Measurements from ENCODE around the gene CEP85. TPM values are rescaled to one million over a fixed set of nuclear protein-coding genes. Genes with fewer than 3 reads are reported as not detected.

Gene CEP85
- total and polyA plus RNA-seq, 9 of the 15 experiments (the other 6 are each of a cell fraction or from before 2014, with no cell fraction given), result 42.1 to 140 (median 92.6) TPM

DNA sequence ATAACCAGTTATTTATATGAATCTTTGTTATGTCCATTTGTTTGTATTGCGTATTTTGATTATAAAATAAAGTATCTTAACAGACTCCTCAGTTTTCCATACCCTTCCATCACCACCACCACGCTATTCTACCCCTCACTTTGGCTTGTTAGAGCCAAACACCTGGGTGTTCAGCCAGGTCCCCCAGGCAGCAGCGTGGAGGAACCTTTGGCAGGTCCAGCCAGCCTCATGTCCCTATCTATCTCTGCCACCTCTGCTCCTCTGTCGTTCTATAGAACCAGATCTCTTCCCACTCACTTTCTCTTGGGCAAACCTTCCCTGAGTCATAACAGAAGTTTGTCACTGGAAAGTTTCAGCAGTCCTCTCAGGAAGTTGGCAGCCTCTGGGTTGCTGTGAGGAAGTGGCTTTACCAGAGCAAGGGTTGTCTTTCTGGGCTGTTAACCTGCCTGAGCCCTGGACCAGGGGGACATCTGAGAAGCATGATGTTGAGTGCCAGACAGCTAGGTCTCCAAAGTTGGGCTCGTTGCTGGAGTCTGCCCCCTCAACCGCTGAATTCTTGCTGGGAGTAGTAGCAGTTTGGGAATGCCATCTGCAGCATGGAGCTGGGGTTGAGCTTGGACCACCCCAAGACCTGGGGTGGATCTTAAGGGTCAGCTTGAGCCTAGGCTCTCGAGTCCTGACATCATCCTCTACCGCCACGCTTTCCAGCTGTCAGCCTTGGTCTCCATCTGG is 44.9 kb downstream of the CEP85 start:
- Histone ChIP-seq H4K20me1 (replicated peaks; ENCODE audit: control insufficient read depth, insufficient read depth, low read length) (peaks cover 4% of the 10 kb centered on the region; the same call in 1 of the 2 replicates), H3K4me1 (replicated peaks in 1 of 2; ENCODE audit: control insufficient read depth in 2 of 2, insufficient read depth in 2 of 2, low read length in 2 of 2) (peaks cover 73 to 81% of the 10 kb centered on the region in 2 experiments), H3K9me1 (ENCODE audit: control insufficient read depth, insufficient read depth, low read length) (peaks cover 5% of the 10 kb centered on the region), H3K27ac (ENCODE audit: extremely low read depth, low read depth, low read length) (peak overlapping the region; percentile 81), H3K27me3 (ENCODE audit: control insufficient read depth in 2 of 2, insufficient read depth in 2 of 2, low read length in 2 of 2) (no peaks in the 10 kb centered on the region), H3K9ac (ENCODE audit: insufficient read depth in 1 of 2, low read depth in 2 of 2, low read length in 2 of 2) (peak overlapping the region; percentile 62 to 92), H2AFZ (ENCODE audit: low read depth, low read length) (peak overlapping the region; percentile 71; the same call in 1 of the 2 replicates), H3K4me3 (peak overlapping the region; percentile 47), H3K36me3 (ENCODE audit: control insufficient read depth, insufficient read depth, low read length) (peaks cover 87% of the 10 kb centered on the region), H3K4me2 (ENCODE audit: insufficient read depth, low read length) (peak overlapping the region; percentile 85), H3K79me2 (ENCODE audit: control insufficient read depth, insufficient read depth, low read length) (peaks cover 24% of the 10 kb centered on the region; the same call in 2 of the 3 replicates), H3K9me3 (replicated peaks; ENCODE audit: control insufficient read depth, insufficient read depth, low read depth, low read length) (no peaks in the 10 kb centered on the region)
- ChIA-PET CTCF (ENCODE audit: low intra/inter-chr PET ratio) (interaction anchor here (0.6 to 1.6 kb wide), 4 partner anchors 10 to 137 kb away, joined by 3 to 6 read pairs (median 3); no protein-coding TSS in a partner anchor), POLR2A (interaction anchor here (0.6 to 3.6 kb wide), 10 partner anchors 9 to 1279 kb away, joined by 3 to 12 read pairs (median 4); partner anchors contain the start of genes CEP85 and ZNF593)
- peak in 2 of 4 experiments; percentile 67 to 78 for DNase-seq (ENCODE audit: extremely low read depth in 1 of 4, low spot score in 3 of 4)
- no peak for FAIRE-seq
- BruUV-seq (replicated peaks), result no TSS peak
- intact Hi-C loops (cut with micrococcal nuclease) (no loop called here), in situ Hi-C loops (cut with MboI) (loop anchor here (5.0 kb wide), 1 partner anchor 113 kb away; no protein-coding TSS in a partner anchor)
- WGBS (ENCODE audit: insufficient coverage, low coverage, missing lambda C conversion rate), result 43% methylated on average over 9 of the region's 9 CpGs
- no peak; the same call in 2 of the 3 replicates for ATAC-seq
- TF ChIP-seq POLR2H (tag; IDR thresholded peaks at IDR 0.05; ENCODE audit: low read depth) (no peak), ELF2 (CRISPR knock-in tag; IDR thresholded peaks at IDR 0.05) (no peak), NEUROD1 (IDR thresholded peaks at IDR 0.05; ENCODE audit: borderline replicate concordance, low read depth, low read length, partially characterized antibody) (peak; percentile 14), IRF2 (CRISPR knock-in tag; IDR thresholded peaks at IDR 0.05) (no peak), SPI1 (IDR thresholded peaks at IDR 0.05; ENCODE audit: borderline replicate concordance, low read depth, low read length) (peak; percentile 75; the same call in 1 of the 2 replicates), POLR2A (conservative IDR thresholded peaks at IDR 0.05) (peak; percentile 49), CBFA2T3 (IDR thresholded peaks at IDR 0.05) (peak; percentile 5; the same call in 1 of the 2 replicates), FOXM1 (IDR thresholded peaks at IDR 0.05; ENCODE audit: low read depth) (no peak), FOXM1 (CRISPR knock-in tag; IDR thresholded peaks at IDR 0.05; ENCODE audit: low read depth) (no peak), TAF15 (IDR thresholded peaks at IDR 0.05; ENCODE audit: low read depth, low read length) (no peak), SIRT6 (IDR thresholded peaks at IDR 0.05; ENCODE audit: low read depth, low read length) (peak; percentile 28), SRSF3 (IDR thresholded peaks at IDR 0.05; ENCODE audit: insufficient read depth, low read length) (no peak), ZNF24 (IDR thresholded peaks at IDR 0.05) (no peak), SNIP1 (IDR thresholded peaks at IDR 0.05; ENCODE audit: low read depth) (no peak), YY1 (IDR thresholded peaks at IDR 0.05; ENCODE audit: borderline replicate concordance in 1 of 3, control insufficient read depth in 1 of 3, extremely low read depth in 1 of 3, insufficient read depth in 3 of 3, insufficient read length in 1 of 3, insufficient replicate concordance in 2 of 3, low read depth in 1 of 3, low read length in 2 of 3) (peak in 1 of 3 experiments; percentile 3)
- TF ChIP-seq, protein P1, sequence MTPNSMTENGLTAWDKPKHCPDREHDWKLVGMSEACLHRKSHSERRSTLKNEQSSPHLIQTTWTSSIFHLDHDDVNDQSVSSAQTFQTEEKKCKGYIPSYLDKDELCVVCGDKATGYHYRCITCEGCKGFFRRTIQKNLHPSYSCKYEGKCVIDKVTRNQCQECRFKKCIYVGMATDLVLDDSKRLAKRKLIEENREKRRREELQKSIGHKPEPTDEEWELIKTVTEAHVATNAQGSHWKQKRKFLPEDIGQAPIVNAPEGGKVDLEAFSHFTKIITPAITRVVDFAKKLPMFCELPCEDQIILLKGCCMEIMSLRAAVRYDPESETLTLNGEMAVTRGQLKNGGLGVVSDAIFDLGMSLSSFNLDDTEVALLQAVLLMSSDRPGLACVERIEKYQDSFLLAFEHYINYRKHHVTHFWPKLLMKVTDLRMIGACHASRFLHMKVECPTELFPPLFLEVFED (CRISPR knock-in tag; conservative IDR thresholded peaks at IDR 0.05), result no peak
- TF ChIP-seq, protein P2, sequence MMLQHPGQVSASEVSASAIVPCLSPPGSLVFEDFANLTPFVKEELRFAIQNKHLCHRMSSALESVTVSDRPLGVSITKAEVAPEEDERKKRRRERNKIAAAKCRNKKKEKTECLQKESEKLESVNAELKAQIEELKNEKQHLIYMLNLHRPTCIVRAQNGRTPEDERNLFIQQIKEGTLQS (IDR thresholded peaks at IDR 0.05), result peak; percentile 41; the same call in 1 of the 2 replicates
- TF ChIP-seq, protein P2 (CRISPR knock-in tag; conservative IDR thresholded peaks at IDR 0.05), result no peak

Data from K562 (cell line).